HPDE6-E6E7 (cell line): ENCODE measurements around the gene C3orf80.
"Not testable (repeated sequence)": the region's sequence is repeated elsewhere in the genome, so short reads cannot be mapped to it uniquely, and the experiment has no call there.

Experiments used
- DNase-seq: peaks from one replicate; pipeline ENCODE4 v3.0.0; 2011; ENCODE audit warnings: missing footprints; ENCODE audit errors: extremely low spot score

C3orf80 gene

GRCh38 chr3:160213191-160213590, 12.0 kb upstream of the C3orf80 start:
- DNase-seq = no peak

- DNase-seq = no peak
These were observed 7.5 kb upstream of the C3orf80 start for GRCh38 chr3:160217675-160218074.

GRCh38 chr3:160218136-160218535, 7.1 kb upstream of the C3orf80 start:
- DNase-seq = no peak

- no peak for DNase-seq
These were observed 5.2 kb upstream of the C3orf80 start for GRCh38 chr3:160220038-160220437.

GRCh38 chr3:160221019-160221418, 4.2 kb upstream of the C3orf80 start:
- DNase-seq = no peak

- no peak for DNase-seq
These were observed 966 bp upstream of the C3orf80 start for GRCh38 chr3:160224256-160224655.

DNA sequence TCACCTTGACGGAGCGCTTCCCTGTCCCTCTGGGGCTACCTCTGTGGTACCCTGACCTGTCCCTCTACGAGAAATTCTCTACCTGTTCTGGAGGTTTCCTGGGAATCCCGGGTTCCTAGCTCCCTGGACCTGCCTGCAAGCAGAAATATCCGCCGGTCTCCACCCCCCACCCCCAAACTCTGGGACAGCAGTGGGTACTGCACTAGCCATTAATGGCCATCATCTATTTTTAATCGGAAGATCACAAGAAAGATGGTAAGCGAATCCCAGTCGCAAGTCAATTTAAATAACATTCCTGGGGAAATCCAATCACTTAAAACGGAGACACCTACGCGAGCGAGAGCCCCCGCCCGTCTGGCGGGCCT, 429 bp upstream of the C3orf80 start:
- DNase-seq = no peak

- no peak for DNase-seq
These were observed 1.0 kb downstream of the C3orf80 start for GRCh38 chr3:160226026-160226907.

DNA sequence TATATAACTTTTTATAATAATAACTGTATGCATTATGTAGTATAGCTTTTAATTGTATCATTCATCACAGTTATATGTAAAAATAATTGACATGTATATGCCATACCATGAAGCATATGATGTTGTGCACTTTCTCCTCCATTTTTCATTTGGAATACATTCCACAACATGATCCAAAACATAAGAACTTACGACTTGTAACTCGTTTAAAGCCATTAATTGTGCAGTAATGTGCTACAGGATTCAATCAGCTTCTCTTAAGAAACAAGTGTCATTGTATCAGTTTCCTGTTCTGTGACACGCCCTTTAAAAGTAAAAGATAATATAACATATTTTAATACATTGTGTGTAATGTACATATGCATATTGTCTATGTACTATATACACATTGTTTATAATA, 2.2 kb downstream of the C3orf80 start:
- no peak for DNase-seq

- no peak for DNase-seq
These were observed 6.8 kb downstream of the C3orf80 start for GRCh38 chr3:160232014-160232413.

DNA sequence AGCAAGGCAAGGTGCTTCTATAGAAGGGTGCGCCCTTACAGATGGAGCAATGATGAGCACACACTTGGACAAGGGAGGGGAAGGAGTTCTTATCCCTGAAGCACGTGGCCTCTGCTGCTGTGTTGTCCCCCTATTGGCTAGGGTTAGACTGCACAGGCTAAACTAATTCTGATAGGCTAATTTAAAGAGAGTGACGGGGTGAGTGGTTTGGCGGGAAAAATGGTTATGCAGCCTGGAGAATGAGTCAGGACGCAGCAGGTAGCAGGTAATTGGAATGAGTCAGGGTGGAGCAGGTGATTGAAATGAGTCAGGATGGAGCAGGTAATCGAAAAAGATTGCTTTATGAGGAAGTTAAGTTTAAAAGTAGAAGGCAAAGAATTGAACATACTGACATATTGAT, 15.5 kb downstream of the C3orf80 start:
- DNase-seq = not testable (repeated sequence)

- DNase-seq = no peak
These were observed 20.1 kb downstream of the C3orf80 start for GRCh38 chr3:160245261-160245800.

GRCh38 chr3:160247766-160248165, 22.5 kb downstream of the C3orf80 start:
- no peak for DNase-seq

GRCh38 chr3:160253298-160253697, 28.1 kb downstream of the C3orf80 start:
- DNase-seq = no peak

DNA sequence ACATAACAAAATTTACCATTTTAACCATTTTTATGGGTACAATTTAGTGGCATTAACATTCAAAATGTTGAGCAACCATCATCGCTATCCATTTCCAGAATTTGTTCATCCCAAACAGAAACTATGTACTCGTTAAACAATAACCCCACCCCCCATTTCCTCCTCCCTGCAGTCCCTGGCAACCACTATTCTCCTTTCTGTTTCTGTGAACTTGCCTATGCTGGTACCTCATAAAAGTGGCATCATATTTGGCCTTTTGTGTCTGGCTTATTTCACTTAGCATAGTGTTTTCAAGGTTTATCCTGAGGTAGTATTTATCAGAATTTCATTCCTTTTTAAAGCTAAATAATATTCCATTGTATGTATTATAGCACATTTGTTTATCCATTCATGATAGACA, 32.4 kb downstream of the C3orf80 start:
- no peak for DNase-seq

DNA sequence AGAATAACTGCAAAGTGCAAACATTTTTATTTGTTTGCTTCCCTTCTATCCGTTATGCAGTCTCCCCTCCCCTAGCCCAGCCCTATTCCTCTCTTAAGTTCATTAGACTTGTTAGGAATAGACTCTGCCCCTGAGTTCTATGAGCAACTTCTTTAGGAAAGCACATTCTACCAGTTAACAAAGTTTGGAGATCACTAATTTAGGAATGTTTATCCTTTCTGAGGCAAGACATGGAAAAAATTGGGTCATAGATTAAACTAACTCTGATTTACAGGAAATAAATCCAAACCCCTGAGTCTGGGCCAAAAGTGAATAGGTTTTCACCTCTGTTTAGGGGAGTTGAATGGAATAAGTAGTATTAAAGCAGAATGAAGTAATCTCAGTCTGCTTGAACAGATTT, 34.4 kb downstream of the C3orf80 start:
- no peak for DNase-seq

DNA sequence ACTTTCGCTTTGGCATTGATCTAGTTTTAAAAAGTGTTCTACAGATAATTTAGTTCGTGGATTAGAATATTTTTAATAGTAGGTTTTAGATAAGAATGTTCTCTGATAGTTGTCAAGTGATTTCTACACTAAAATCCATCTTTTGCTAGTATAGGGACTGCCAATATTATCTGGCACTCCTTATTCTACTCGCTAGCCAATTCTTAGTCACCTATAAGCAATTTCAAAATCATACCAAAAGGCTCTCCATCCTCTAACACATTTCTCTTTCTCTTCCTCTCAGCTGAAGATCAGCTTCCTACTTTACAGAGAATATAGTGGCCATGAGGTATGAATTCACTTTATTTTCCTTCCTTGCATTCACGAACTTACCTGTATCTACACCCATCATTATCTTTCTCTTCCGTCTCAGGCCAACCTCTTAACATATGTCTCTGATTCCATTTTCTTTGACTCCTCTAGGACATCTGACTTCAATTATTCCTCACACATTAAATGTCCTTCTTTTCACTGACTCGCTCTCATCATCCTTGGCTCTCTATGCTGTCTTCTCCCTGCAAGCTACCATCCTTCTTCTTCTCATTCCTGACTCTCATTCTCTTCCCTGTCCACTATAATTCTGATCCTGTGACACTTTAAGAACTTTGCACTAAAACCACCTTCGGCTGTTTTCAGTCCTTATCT, 35.5 kb downstream of the C3orf80 start:
- DNase-seq = no peak

DNA sequence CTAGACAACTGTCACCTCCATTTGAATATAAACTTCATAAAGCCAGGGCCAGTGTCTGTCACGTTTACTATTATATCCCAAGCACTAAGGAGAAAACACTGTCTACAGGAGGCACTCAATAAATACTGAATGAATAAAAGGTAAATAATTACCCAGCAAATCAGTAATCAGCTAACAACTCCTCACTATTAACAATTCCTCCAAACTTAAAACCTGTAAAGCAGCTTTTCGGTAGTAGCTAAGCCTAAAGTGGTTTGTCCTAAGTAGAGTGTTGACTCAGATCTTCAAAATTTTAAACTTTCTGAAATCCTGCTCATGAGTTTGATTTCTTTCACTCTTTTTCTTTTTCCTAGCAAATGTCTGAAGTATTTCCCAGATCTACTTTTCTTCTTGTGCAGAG, 39.9 kb downstream of the C3orf80 start:
- no peak for DNase-seq
